ENCODE results near the gene TYMS.
"Not testable (repeated sequence)": the region's sequence is repeated elsewhere in the genome, so short reads cannot be mapped to it uniquely, and the experiment has no call there.

Gene TYMS

DNA sequence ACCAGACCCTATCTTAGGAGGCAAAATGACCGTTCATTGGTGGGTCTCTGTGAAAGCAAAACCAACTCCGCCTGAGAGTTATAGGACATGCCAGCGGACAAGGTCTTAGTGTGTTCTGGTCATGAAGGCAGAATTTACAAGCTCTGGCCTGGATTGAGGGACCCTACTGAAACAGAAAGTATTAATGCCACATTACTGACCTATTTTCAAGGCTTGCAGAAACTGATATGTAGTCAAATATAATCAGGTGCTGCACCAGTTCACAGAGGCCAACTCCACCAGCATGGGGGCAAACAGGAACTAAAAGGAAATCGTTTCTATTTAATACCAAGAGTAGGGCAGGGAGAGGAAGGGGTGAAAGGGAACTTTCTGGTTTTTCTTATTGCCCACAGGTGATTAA is 19.7 kb downstream of the TYMS start:
- DNase-seq (ENCODE audit: low spot score) (no peak), FAIRE-seq (no peak)

DNA sequence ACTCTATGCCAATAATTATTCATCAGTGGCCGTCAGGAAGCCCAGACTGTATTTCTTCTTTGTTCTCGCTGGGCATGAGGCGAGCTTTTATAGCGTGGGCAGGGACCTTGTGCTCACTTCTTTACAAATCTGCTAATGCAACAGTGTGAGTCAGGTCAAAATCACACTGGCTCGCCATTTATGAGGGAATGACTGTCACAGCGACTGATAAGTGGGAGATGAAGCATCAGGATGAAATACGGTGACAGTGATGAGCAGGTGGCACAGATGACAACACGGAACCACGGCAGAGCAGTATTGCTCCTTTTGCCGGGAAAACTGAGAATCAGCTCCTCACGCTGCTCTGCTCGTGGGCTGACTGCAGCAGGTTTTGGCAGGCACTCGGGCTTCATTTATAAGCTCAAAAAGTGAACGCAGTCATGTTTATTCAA is 20.5 kb downstream of the TYMS start:
- FAIRE-seq, result no peak
- DNase-seq (ENCODE audit: low spot score), result no peak

DNA sequence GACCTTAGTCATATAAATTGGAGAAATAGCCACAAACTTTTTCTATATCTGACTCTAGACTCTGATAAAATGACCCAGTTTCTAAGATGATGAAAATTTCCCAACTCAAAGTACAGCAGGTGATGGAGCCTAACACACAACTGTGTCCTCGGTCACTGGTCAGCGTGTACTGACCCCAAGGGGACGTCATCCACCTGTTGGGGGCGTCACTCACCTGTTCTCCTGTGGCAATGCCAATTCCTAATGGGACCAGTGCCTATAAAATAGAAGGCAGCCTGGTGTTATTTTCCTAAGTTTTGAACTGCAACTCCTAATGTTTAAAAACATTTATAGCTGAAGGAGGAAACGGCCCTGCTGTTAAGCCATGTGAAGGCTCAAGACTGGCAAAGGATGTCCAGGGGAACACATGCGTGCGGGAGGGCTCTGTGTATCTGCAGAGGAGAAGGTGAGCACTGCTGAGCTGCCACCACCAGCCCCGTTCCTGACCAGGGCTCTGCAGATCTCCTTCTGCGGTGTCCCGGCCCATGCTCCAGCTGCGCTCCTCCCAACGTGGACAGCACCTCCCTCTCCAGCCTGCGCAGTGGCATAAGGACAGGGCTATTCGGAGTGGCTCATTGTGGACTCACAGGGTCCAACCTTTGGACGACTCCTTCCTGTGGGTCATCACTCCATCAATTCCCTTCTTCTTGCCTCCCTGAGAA is 21.2 kb downstream of the TYMS start:
- DNase-seq (ENCODE audit: low spot score) (no peak), FAIRE-seq (no peak)

DNA sequence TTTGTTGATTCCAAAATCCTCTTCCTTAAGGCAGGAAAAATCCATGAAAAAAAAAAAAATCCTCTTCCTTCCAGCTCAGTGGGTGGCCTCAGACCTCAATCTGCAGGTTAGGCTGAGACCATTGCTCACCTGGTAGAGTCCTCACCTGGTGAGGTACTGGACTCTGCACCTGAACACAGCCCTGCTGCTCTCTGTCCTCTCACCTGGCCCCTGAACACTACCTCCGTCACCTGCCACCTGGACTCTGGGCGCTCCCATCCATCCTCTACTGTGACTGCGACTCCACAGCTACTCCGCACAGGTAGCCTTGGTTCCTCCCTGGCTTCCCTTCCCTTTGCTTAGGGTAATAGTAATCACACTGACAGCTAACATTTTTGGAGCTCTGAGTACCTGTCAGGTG is 22.1 kb downstream of the TYMS start:
- FAIRE-seq (no peak), DNase-seq (ENCODE audit: low spot score) (no peak)

DNA sequence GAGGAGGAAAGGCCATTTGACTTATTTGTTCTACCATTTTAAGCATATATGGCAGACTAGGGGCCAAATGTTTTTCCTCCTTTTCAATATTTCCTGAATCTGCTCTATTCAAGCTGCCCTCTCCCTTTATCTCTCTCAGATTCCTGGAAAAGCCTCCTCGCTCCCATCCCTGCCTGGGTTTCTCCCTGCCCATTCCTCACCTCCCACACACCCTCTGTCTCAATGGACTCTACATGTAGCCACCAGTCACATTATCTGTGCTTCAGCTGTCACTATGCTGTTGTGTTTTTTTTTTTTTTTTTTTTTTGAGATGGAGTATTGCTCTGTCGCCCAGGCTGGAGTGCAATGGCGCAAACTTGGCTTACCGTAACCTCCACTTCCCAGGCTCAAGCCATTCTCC is 22.9 kb downstream of the TYMS start:
- DNase-seq (ENCODE audit: low spot score) (no peak), FAIRE-seq (no peak)

DNA sequence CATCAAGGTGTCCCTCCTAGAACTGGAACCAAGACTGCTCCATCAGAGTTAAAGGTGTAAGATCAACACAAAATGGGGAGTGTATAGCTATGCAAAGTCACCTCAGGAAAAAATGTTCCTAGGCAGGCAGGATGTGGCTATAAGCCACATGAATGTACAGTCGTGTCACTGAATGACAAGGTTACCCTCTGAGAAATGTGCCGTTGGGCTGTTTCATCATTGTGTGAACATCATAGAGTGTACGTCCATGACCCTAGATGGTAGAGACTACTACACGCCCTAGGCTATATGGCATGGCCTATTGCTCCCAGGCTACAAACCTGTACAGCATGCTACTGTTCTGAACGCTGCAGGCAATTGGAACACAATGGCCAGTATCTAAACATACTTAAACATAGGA is 24.5 kb downstream of the TYMS start:
- DNase-seq (ENCODE audit: low spot score), result no peak
- FAIRE-seq, result no peak

DNA sequence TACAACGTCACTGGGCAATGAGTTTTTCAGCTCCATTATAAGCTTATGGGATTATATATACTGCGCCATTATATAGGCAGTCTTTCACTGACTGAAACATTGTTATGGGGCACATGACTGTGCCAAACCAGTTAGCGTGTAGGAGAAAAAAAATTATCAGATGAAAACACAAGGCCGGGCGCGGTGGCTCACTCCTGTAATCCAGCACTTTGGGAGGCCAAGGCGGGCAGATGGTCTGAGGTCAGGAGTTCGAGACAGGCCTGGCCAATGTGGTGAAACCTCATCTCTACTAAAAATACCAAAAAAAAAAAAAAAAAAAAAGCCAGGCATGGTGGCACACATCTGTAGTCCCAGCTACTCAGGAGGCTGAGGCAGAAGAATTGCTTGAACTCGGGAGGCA is 25.0 kb downstream of the TYMS start:
- FAIRE-seq; DNase-seq (ENCODE audit: low spot score): not testable (repeated sequence)

DNA sequence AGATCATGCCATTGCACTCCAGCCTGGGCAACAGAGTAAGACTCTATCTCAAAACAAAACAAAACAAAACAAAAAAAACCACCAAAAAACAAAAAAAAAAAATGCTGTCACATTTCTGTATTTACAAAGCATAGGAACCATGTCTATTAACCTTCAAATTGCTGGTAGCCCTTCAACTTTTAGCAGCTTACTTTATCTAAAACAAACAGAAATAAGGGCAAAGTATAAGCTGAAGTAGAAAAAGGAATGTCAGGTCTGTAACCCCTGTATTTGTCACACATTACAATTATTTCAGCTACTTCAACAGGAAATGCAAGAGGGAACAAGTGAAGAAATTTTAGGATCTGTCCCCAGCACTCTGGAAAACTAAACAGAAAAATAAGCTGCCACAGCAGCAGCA is 25.4 kb downstream of the TYMS start:
- FAIRE-seq (no peak), DNase-seq (ENCODE audit: low spot score) (no peak)

DNA sequence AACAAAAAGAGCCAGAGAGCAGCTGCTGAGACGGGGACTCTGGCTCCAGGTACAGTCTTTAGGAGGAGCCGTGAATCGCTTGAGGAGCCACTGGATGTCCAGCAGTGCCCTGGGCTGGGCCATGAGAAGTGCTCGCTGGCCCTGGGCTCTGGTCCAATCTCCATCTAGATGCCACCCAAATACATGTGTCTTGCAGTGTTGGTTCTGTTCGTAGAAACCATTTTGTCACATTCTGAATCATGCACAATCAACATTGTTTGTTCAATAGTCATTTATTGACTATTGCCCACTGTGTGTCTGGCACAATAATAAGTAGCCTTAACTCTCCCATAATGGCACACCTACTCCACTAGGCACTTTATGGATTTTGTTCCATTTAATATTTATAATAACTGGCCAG is 26.1 kb downstream of the TYMS start:
- no peak for FAIRE-seq

DNA sequence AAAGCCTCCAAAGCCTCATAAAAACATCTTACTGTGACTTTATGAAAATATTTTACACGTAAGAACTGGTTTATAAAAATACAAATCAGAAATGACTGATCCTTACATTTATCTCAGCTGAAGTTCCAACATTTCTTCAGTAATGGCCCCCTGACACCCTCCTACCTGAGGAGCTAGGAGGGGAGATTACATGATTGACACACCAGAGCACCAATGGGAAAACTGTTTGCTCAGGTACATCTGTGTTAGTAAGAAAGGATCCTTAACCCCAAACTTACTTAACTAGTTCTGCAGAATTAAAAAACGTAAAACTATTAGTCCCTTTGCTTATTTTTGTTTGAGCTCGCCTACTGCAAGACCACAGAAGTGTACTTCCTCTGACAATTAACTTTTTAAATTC is 28.0 kb downstream of the TYMS start:
- no peak for DNase-seq (ENCODE audit: low spot score)
- no peak for FAIRE-seq

More for the DNA sequence above, 26.1 kb downstream of the TYMS start:
- DNase-seq (ENCODE audit: low spot score), result no peak

DNA sequence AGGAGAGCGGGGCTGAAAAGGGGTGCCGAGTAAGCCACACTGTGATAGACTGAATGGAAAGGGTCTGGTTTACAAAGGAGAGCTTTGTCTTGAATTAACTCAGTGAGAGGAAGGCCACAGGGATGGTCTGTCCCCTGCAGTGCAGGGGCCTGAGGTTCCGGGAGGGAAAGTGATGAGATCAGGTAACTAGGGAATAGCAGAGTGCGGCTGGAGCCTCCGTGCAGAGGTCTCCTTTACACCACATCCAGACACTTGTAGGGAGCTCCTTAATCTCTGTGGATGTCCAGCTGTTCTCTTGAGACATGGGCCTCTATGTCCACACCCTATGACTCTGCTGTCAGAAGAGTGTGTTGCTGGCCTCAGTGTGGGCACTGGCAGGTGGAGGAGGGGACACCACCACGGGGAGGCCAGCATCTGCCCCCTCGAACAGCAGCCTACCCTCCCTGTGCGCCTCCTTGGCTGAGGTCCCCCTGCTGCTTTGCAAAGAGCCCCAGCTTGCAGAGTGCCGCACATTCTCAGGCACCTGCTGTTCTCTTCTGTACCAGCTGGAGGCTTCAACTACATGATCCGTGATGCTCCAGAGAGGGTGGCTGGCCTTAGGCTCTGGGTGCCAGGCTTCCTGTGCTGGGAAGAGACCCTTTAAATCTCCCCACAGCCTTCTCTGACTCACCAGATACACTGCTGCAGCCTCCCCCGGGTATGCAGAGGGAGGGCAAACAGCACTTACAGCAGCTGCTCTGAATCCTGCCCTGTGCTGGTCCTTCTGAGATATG is 29.1 kb downstream of the TYMS start:
- no peak for DNase-seq (ENCODE audit: low spot score)
- FAIRE-seq, result no peak

DNA sequence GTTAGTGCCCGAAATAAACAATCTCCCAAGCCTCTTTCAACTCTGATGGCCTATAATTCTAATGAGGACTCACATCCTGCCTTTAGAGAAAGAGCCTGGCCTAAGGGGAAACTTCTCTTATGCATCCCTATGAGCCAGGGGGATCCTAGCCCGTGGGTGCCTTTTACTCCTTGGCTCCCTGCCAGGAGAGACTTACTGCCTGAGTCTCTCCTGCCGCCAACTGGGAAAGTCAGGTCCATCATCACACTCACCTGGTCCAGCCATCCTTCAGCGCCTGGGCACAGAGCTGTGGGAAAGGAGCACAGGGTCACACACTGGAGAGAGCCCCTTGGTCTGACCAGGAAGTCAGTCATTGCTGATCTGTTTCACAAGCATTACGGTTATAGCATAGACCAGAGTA is 30.9 kb downstream of the TYMS start:
- FAIRE-seq, result no peak
- DNase-seq (ENCODE audit: low spot score), result no peak

DNA sequence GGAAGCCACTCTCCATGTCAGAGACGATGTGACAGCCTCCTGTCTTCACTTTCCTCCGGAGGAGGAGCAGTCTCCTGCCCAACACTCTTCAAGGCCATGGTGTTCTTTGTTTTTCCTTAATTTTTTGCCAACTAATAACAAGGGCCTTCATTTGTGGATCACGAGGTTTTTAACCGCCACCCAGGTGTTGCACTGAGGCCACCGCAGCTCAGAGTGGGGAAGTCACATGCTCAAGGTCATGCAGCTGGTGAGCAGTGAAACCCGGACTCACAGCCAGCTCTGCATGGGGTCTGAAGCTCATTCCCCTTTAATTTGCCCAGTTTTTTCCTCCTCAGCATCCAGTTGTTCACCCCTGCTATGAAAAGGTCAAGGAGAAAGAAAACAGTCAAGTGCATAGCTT is 35.4 kb downstream of the TYMS start:
- FAIRE-seq (no peak), DNase-seq (ENCODE audit: low spot score) (no peak)

DNA sequence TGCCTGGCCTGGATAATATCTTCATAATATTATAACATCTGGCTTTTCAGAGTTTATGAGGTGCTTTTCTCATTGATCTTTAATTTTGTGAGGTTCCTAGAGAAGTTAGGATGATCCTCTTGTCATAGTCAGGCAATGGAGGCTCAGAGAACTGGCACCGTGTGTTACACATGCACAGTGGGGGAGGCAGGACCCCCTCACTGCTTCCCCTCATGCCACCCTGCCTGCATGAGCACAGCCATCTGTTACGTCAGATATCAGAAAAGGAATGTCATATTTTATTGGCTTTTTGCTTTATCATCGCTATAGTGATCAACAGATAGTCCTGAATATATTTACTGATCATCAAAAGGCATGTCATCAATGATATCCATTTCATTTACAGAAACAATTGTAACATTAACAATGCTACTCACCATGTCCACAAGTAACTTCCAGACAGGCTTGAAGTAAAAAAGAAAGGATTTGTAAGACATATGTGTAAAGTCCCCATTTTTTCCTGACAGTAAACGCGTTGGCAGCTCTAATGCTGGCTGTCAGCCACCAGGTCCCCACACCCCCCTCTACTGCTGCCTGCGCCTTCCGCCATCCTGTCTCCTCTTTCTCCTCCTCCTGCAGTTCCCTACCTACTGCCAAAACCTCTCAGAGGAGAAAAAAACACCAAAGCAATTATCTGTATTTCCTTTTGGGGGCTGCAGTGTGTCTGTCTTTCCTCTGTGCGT is 36.2 kb downstream of the TYMS start:
- FAIRE-seq, result no peak
- DNase-seq (ENCODE audit: low spot score), result no peak

DNA sequence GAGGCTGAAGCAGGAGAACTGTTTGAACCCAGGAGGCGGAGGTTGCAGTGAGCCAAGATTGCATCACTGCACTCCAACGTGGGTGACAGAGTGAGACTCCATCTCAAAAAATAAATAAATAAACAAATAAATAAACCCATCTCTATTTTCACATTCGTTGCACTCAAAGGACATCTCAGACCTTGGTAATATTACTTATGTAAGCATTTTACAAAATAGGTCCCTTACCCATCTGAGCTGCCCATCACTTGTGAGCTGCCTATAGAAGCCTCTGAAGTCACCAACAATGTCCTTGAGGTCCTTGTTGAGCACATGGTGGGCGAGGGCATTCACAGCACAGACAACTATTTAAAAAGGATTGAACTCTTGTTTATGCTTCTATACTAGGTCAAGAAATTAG is 39.6 kb downstream of the TYMS start:
- FAIRE-seq, result no peak

DNA sequence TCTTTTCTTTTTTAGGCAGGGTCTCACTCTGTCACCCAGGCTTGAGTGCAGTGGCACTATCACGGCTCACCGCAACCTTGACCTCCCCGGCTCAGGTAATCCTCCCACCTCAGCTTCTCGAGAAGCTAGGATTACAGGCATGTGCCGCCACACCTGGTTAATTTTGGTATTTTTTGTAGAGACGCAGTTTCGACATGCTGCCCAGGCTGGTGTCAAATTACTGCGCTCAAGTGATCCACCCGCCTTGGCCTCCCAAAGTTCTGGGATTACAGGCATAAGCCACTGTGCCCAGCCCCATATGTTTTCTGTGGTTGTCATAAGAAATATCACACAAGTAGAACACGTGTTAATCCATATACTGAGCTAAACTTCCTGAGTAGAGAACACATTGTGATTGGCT is 40.3 kb downstream of the TYMS start:
- DNase-seq (ENCODE audit: low spot score) (no peak), FAIRE-seq (no peak)

More for the DNA sequence above, 39.6 kb downstream of the TYMS start:
- no peak for DNase-seq (ENCODE audit: low spot score)

DNA sequence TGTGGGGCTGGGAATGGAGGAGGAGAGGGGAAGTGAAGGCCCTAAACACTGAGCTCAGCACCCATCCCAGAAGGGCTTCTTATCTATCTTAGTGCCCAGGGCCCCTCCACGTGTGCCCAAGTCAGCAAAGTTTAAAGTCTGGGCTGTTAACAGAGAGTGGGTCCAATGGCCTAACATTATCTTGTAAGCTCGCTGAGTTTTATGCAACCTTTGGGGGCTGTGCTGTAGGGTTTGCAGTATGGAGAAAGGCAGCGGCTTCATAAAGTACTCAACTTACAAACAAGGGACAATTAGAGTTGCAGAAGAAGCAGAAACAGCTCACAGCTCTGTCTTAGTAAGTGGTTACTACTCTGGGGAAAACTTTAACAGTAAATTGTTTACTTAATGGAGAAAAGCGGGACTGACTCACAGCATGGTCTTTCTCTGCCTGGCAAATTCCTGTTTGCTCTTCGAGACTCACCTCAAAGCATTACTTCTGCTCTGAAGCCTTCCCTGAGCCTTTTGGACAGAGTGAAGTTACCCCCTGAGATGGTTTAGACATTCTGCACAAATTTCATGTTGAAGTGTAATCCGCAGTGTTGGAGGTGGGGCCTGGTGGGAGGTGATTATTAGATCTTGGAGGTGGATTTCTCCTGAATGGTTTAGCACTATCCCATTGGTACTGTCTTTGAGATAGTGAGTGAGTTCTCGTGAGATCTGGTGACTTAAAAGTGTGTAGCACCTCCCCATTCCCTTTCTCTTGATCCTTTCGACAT is 45.9 kb downstream of the TYMS start:
- peak; percentile 73 for DNase-seq (ENCODE audit: low spot score)
- FAIRE-seq, result peak; percentile 78

DNA sequence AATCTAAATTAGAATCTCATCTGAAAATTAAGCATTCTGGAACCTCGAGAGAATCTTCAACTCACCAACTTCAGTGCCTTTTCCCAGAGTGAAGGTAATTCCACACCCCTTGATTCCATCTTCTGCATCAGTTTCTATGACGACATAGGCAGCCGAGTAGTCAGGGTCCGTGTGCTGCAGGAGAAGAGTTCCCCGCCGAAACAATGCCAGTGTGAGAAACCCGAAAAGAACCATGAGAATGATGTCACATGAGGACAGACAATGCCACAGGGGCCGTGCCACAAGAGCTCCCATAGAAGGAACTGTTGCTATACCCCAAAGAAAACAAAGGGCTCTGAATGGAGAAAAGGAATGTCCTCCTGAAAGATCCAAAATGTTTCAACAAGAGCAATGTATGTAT is 49.0 kb downstream of the TYMS start:
- FAIRE-seq (no peak), DNase-seq (ENCODE audit: low spot score) (no peak)

DNA sequence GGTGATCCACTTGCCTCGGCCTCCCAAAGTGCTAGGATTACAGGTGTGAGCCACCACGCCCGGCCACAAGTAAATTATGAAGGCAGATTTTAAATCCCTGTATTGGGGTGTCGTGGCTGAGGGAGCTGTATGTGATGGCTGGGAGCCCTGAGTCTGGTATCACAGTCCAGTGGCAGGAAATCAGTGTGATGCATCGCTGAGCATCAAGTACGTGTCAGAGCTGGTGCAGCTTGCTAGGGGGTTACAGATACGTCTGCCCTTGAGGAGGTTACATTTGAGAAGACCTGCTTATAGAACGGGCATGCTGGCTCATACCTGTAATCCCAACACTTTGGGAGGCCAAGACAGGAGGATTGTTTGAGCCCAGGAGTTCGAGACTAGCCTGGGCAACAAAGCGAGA is 50.6 kb downstream of the TYMS start:
- DNase-seq (ENCODE audit: low spot score), result peak; percentile 16
- FAIRE-seq, result no peak

DNA sequence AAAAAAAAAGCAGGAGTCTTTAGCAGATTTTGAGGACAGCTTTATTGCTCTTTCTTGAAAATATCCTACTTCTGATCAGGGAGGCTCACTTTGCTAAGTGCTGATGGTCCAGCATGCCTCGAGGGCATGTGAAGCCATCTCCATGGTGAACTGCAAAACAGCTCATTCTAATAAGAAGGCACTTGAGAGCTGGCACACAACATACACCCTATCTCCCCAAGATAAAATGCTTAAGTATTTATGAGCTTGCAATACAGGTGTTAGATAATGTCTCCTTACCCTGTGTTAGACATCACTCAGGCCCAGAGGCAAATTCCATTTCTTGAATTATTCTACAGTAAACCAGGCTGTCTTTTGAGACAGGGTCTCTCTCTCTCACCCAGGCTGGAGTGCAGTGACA is 52.3 kb downstream of the TYMS start:
- no peak for DNase-seq (ENCODE audit: low spot score)
- FAIRE-seq, result no peak

DNA sequence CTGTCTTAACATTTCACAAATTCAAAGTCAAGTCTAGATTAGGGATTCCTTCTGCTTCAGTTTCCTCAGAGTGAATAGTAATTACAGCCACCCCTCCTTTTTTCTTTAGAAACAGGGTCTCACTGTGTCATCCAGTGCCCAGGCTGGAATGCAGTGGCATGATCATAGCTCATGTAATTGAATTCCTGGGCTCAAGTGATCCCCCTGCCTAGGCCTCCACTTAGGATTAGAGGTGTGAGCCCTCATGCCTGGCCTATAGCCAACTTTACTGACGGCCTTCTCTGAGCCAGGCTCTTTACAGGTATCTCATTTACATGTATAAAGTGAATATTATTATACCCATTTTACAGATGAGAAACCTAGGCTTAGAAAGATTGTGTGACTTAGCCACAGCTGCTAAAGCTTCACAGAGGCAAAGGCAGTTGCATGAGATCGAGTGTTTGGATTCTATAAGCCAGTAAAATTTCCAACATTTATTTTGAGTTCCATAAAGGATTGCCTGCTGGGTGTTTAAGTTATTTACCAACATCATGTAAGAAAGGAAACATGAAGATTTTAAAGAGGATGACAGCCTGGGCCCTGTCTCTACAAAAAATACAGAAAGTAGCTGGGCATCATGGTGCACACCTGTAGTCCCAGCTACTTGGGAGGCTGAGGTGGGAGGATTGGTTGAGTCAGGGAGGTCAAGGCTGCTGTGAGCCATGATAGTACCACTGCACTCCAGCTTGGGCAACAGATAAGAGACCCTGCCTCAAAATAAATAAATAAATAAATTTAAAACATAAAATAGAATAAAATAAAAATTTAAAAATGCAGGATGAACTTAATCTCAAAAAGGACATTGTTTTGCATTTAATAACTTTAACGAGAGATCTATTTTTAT is 53.2 kb downstream of the TYMS start:
- FAIRE-seq (no peak), DNase-seq (ENCODE audit: low spot score) (no peak)
